PC-3 (cell line): ENCODE measurements around the gene NRG4.

Source experiments
- EZH2phosphoT487 ChIP-seq: fragments of 300-600 bp; sonication (generic); IDR thresholded peaks from 2 replicates; pipeline ENCODE4 v1.6.1; 2018; ENCODE audit warnings: mild to moderate bottlenecking, antibody characterized with exemption, low read length, borderline replicate concordance
- TF ChIP-seq, protein P1 (sequence below): fragments of 300-600 bp; sonication (generic); conservative IDR thresholded peaks from 2 replicates; pipeline ENCODE4 v1.5.1; 2017; ENCODE audit warnings: antibody characterized with exemption, low read depth, mild to moderate bottlenecking, low read length

DNA sequence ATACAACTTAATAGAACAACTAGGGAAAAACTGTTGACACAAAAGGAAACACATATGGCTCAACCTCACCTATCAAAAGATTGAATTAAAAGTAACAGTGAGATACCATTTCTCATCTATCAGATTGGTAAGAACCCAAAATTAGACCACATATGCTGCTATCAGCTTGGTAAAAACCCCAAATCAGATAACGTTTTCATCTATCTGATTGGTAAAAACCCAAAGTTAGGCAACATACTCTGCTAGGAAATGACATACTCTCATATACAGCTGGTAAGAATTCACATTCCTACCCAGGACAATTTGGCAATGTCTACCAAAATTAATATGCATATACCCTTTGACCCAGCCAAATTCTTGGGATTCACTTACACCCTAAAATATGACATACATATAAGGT, 26.3 kb downstream of the NRG4 start:
- TF ChIP-seq, protein P1, sequence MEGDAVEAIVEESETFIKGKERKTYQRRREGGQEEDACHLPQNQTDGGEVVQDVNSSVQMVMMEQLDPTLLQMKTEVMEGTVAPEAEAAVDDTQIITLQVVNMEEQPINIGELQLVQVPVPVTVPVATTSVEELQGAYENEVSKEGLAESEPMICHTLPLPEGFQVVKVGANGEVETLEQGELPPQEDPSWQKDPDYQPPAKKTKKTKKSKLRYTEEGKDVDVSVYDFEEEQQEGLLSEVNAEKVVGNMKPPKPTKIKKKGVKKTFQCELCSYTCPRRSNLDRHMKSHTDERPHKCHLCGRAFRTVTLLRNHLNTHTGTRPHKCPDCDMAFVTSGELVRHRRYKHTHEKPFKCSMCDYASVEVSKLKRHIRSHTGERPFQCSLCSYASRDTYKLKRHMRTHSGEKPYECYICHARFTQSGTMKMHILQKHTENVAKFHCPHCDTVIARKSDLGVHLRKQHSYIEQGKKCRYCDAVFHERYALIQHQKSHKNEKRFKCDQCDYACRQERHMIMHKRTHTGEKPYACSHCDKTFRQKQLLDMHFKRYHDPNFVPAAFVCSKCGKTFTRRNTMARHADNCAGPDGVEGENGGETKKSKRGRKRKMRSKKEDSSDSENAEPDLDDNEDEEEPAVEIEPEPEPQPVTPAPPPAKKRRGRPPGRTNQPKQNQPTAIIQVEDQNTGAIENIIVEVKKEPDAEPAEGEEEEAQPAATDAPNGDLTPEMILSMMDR, result no peak
- TF ChIP-seq EZH2phosphoT487, result no peak
